ENCODE results near the gene LRRTM4. TPM values are rescaled to one million over a fixed set of nuclear protein-coding genes. Genes with fewer than 3 reads are reported as not detected.

The LRRTM4 gene
- total RNA-seq, 4 donors from 2014 or later, result not detected

DNA sequence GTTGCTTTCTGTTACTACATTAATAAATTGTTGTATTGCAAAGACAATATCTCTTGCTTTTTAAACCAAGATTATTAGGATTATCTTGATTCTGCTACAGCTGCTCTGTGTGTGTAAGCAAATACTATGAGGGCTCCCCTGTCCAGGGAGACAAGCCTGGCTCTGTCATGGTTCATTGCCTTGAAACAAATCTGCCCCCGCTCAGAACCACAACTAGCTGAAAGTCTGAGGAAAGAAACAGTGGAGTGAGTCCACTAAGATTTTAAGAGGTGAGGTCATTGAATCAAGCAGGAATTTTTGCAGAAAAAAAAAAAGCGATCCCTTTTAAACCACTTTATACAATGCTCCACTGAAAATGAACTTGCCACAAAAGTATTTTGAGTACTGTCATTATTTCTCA, 30.8 kb upstream of the LRRTM4 start:
- TF ChIP-seq, protein P1, sequence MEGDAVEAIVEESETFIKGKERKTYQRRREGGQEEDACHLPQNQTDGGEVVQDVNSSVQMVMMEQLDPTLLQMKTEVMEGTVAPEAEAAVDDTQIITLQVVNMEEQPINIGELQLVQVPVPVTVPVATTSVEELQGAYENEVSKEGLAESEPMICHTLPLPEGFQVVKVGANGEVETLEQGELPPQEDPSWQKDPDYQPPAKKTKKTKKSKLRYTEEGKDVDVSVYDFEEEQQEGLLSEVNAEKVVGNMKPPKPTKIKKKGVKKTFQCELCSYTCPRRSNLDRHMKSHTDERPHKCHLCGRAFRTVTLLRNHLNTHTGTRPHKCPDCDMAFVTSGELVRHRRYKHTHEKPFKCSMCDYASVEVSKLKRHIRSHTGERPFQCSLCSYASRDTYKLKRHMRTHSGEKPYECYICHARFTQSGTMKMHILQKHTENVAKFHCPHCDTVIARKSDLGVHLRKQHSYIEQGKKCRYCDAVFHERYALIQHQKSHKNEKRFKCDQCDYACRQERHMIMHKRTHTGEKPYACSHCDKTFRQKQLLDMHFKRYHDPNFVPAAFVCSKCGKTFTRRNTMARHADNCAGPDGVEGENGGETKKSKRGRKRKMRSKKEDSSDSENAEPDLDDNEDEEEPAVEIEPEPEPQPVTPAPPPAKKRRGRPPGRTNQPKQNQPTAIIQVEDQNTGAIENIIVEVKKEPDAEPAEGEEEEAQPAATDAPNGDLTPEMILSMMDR (IDR thresholded peaks at IDR 0.05), result no peak
- no peak for TF ChIP-seq POLR2A (IDR thresholded peaks at IDR 0.05)
- Histone ChIP-seq H3K9me3 (peaks cover 0 to 9% (median 7%) of the 10 kb centered on the region in 3 donors), H3K4me1 (no peaks in the 10 kb centered on the region), H3K36me3 (no peaks in the 10 kb centered on the region), H3K27me3 (no peaks in the 10 kb centered on the region), H3K4me3 (no peak overlapping the region), H3K27ac (no peak overlapping the region)
- intact Hi-C loops (cut with DNase I), result no loop called here
- 42 to 64% methylated on average over 2 of the region's 2 CpGs for WGBS, 2 donors
- DNase-seq, result no peak

DNA sequence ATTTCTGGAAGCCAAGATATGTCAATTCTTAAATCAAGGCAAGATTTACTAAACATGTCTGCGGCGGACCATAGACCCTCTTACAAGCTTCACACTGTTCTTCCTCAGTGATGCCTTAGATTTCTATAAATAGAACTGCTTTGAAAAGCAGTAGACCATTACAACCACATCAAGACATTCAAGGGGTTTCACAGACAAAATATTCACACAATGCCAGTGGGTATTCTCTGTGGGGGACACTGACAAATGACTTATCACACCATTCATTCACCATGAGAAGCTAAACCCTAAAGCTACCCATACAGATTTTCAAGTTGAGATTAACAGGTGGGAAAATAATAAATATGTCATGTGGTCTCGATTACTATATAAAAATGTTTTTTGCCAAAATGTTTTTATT, 15.9 kb upstream of the LRRTM4 start:
- TF ChIP-seq, protein P1 (IDR thresholded peaks at IDR 0.05), result no peak
- no peak for TF ChIP-seq POLR2A (IDR thresholded peaks at IDR 0.05)
- no peaks in the 10 kb centered on the region for H3K36me3 ChIP-seq
- no peaks in the 10 kb centered on the region for H3K27me3 ChIP-seq
- intact Hi-C loops (cut with DNase I), result no loop called here
- H3K4me3 ChIP-seq, result no peak overlapping the region
- WGBS, 2 donors, result 70 to 82% methylated on average over 3 of the region's 3 CpGs
- no peak overlapping the region for H3K27ac ChIP-seq
- peaks cover 0 to 11% (median 0%) of the 10 kb centered on the region in 3 donors for H3K9me3 ChIP-seq
- DNase-seq, result no peak
- H3K4me1 ChIP-seq, result no peaks in the 10 kb centered on the region

- DNase-seq, result no peak
- Histone ChIP-seq H3K4me1 (no peaks in the 10 kb centered on the region), H3K9me3 (no peaks in the 10 kb centered on the region), H3K27me3 (no peaks in the 10 kb centered on the region), H3K27ac (no peak overlapping the region), H3K4me3 (no peak overlapping the region), H3K36me3 (no peaks in the 10 kb centered on the region)
- TF ChIP-seq POLR2A (IDR thresholded peaks at IDR 0.05), result no peak
- TF ChIP-seq, protein P1 (IDR thresholded peaks at IDR 0.05), result no peak
- intact Hi-C loops (cut with DNase I), result no loop called here
- 52 to 63% methylated on average over 1 of the region's 1 CpG for WGBS, 2 donors
Measured at GRCh38 chr2:77522888-77523287, 712 bp upstream of the LRRTM4 start.

GRCh38 chr2:77521548-77521891, 656 bp downstream of the LRRTM4 start:
- no peak for DNase-seq
- 13 to 20% methylated on average over 6 to 7 of the region's 7 CpGs for WGBS, 2 donors
- intact Hi-C loops (cut with DNase I), result no loop called here

GRCh38 chr2:77520641-77521547, 1.3 kb downstream of the LRRTM4 start:
- intact Hi-C loops (cut with DNase I), result no loop called here
- no peaks in the 10 kb centered on the region for H3K36me3 ChIP-seq
- WGBS, 2 donors, result 10 to 11% methylated on average over 9 of the region's 9 CpGs
- H3K4me1 ChIP-seq, result no peaks in the 10 kb centered on the region
- DNase-seq, result no peak
- TF ChIP-seq, protein P1 (IDR thresholded peaks at IDR 0.05), result no peak
- no peak for TF ChIP-seq POLR2A (IDR thresholded peaks at IDR 0.05)
- no peak overlapping the region for H3K4me3 ChIP-seq
- H3K27ac ChIP-seq, result no peak overlapping the region
- no peaks in the 10 kb centered on the region for H3K27me3 ChIP-seq
- no peaks in the 10 kb centered on the region for H3K9me3 ChIP-seq

More at GRCh38 chr2:77521548-77521891, 656 bp downstream of the LRRTM4 start:
- TF ChIP-seq POLR2A (IDR thresholded peaks at IDR 0.05), result no peak
- TF ChIP-seq, protein P1 (IDR thresholded peaks at IDR 0.05), result no peak
- Histone ChIP-seq H3K4me1 (no peaks in the 10 kb centered on the region), H3K27ac (no peak overlapping the region), H3K27me3 (no peaks in the 10 kb centered on the region), H3K9me3 (no peaks in the 10 kb centered on the region), H3K4me3 (no peak overlapping the region), H3K36me3 (no peaks in the 10 kb centered on the region)

Measured in esophagus squamous epithelium (tissue), 5 donors.